GM12878 (cell line): ENCODE data around the gene REEP5. TPM values are rescaled to one million over a fixed set of nuclear protein-coding genes. Genes with fewer than 3 reads are reported as not detected.

ENCODE experiments used
- ATAC-seq: fragments of 200-7000 bp; cut with Tn5 transposase; 3 replicates; pipeline ENCODE4 v1.9.1; 2020; ENCODE audit warnings: mild to moderate bottlenecking, moderate library complexity
- BruUV-seq: library from RNA; stranded (reverse); fragments of 400-500 nt; replicated peaks from 2 replicates; lab custom pipeline; 2021; lab: Mats Ljungman, UMichigan
- CTCF ChIA-PET: fragments of 300-600 bp; sonication (Branson Sonifier 250); formaldehyde crosslinking; extraction: SDS; loops from one replicate; lab custom pipeline; 2021; ENCODE audit warnings: inconsistent platforms; lab: Yijun Ruan, JAX
- POLR2A ChIA-PET: fragments of 350-600 bp; formaldehyde crosslinking; extraction: SDS; loops from one replicate; lab custom pipeline; 2021; ENCODE audit warnings: inconsistent platforms; lab: Charles Lee
- RAD21 ChIA-PET: fragments of 300-600 bp; sonication (Branson Sonifier 250); formaldehyde crosslinking; loops from one replicate; lab custom pipeline; 2023; ENCODE audit warnings: antibody characterized with exemption; ENCODE audit not compliant: unreplicated experiment; lab: Charles Lee
- SMC1A ChIA-PET: fragments of 300-600 bp; sonication (Branson Sonifier 250); formaldehyde crosslinking; loops from one replicate; lab custom pipeline; 2023; ENCODE audit not compliant: unreplicated experiment, uncharacterized antibody; lab: Charles Lee
- DNase-seq: peaks from one replicate; pipeline ENCODE4 v3.0.0-alpha.2; 2011; ENCODE audit warnings: low read depth, low spot score
- FAIRE-seq: peaks from 3 replicates; lab custom pipeline; 2011; peaks lifted over from hg19 to GRCh38; lab: Jason Lieb, UNC
- H2AFZ ChIP-seq: 2 replicates; pipeline ENCODE4 v1.6.0; 2011; ENCODE audit warnings: low read depth, low read length, control low read depth; ENCODE audit not compliant: control insufficient read depth
- H3K27ac ChIP-seq: 2 replicates; pipeline ENCODE4 v1.5.1; 2011; ENCODE audit warnings: control low read depth; ENCODE audit not compliant: control insufficient read depth, insufficient read depth
- H3K27me3 ChIP-seq, 2 experiments: replicated peaks in 1 of 2; 2 replicates each; pipeline versions ENCODE4 v1.6.0 to v1.6.1; 2011; ENCODE audit warnings: low read length in 1 of 2; ENCODE audit not compliant: control insufficient read depth in 2 of 2, insufficient read depth in 2 of 2
- H3K36me3 ChIP-seq, 2 experiments: 2 replicates each; pipeline ENCODE4 v1.5.1; 2011; ENCODE audit warnings: low read length in 1 of 2; ENCODE audit not compliant: control insufficient read depth in 2 of 2, insufficient read depth in 2 of 2
- H3K4me1 ChIP-seq: 2 replicates; pipeline ENCODE4 v1.6.1; 2011; ENCODE audit warnings: mild to moderate bottlenecking, low read length, moderate library complexity, mixed read lengths; ENCODE audit not compliant: control insufficient read depth, insufficient read depth
- H3K4me2 ChIP-seq: 2 replicates; pipeline ENCODE4 v1.6.0; 2011; ENCODE audit warnings: control low read depth; ENCODE audit not compliant: control insufficient read depth, insufficient read depth
- H3K4me3 ChIP-seq: fragments of 200-600 bp; sonication (generic); 2 replicates; pipeline ENCODE4 v1.5.1; 2016
- H3K79me2 ChIP-seq: 2 replicates; pipeline ENCODE4 v1.6.0; 2011; ENCODE audit warnings: low read length; ENCODE audit not compliant: control insufficient read depth, insufficient read depth
- H3K9ac ChIP-seq: 2 replicates; pipeline ENCODE4 v1.8.0; 2011; ENCODE audit warnings: low read length, control low read depth, mixed read lengths; ENCODE audit not compliant: control insufficient read depth, insufficient read depth
- H3K9me3 ChIP-seq: replicated peaks from 3 replicates; pipeline ENCODE4 v1.5.1; 2011; ENCODE audit warnings: mild to moderate bottlenecking, low read length; ENCODE audit not compliant: control insufficient read depth, insufficient read depth
- H4K20me1 ChIP-seq: 2 replicates; pipeline ENCODE4 v1.6.0; 2011; ENCODE audit not compliant: control insufficient read depth, insufficient read depth
- BCL11A ChIP-seq: IDR thresholded peaks from 2 replicates; pipeline ENCODE4 v1.6.1; 2011; ENCODE audit warnings: low read depth, low read length
- CREM ChIP-seq: IDR thresholded peaks from 2 replicates; pipeline ENCODE4 v1.6.1; 2014; ENCODE audit warnings: antibody characterized with exemption, low read depth
- EP300 ChIP-seq, 2 experiments: fragments of 150-350 bp in 1 of 2; IDR thresholded peaks; 2 replicates each; pipeline ENCODE4 v1.6.1; 2011 to 2012; ENCODE audit warnings: low read depth in 2 of 2, low read length in 2 of 2, borderline replicate concordance in 1 of 2, improper control_type of control experiment in 1 of 2, inconsistent platforms in 1 of 2; ENCODE audit not compliant: control insufficient read depth in 1 of 2
- IKZF1 ChIP-seq: fragments of 450-650 bp; conservative IDR thresholded peaks from 2 replicates; pipeline ENCODE4 v1.6.1; 2017; ENCODE audit warnings: antibody characterized with exemption, mild to moderate bottlenecking
- JUND ChIP-seq: IDR thresholded peaks from 2 replicates; pipeline ENCODE4 v1.6.1; 2012; ENCODE audit warnings: low read depth, mild to moderate bottlenecking, low read length, improper control_type of control experiment, moderate library complexity
- PBX3 ChIP-seq: IDR thresholded peaks from 2 replicates; pipeline ENCODE4 v1.6.1; 2011; ENCODE audit warnings: mild to moderate bottlenecking, low read depth, low read length, moderate library complexity; ENCODE audit not compliant: insufficient replicate concordance
- REST ChIP-seq: IDR thresholded peaks from 2 replicates; pipeline ENCODE4 v1.6.1; 2012; ENCODE audit warnings: mild to moderate bottlenecking, low read depth, low read length
- RFX5 ChIP-seq: IDR thresholded peaks from 2 replicates; pipeline ENCODE4 v1.6.1; 2011; ENCODE audit warnings: low read depth, low read length, improper control_type of control experiment
- SMAD1 ChIP-seq: fragments of 450-650 bp; IDR thresholded peaks from 2 replicates; pipeline ENCODE4 v1.6.1; 2018; ENCODE audit warnings: mild to moderate bottlenecking, low read depth; ENCODE audit not compliant: partially characterized antibody
- ZBTB11 ChIP-seq: fragments of 450-650 bp; formaldehyde crosslinking; IDR thresholded peaks from 2 replicates; pipeline ENCODE4 v1.5.0; 2022; ENCODE audit warnings: mild to moderate bottlenecking, missing genetic modification characterization
- WGBS: methylation state at CpG from one replicate; pipeline ENCODE4 v1.1.6; 2016; ENCODE audit warnings: low lambda C conversion rate; ENCODE audit not compliant: insufficient replicate concordance, insufficient coverage; ENCODE audit errors: missing lambda C conversion rate; 5-methylcytosine and 5-hydroxymethylcytosine counted together
- in situ Hi-C: fragments of 300-500 bp; cut with MboI; formaldehyde crosslinking; loops from 9 replicates; pipeline ENCODE4 v1.14.3; 2018; ENCODE audit warnings: mixed read lengths
- intact Hi-C: fragments of 100-400 bp; cut with micrococcal nuclease; formaldehyde crosslinking; loops from one replicate; pipeline ENCODE4 v1.14.2; 2022; ENCODE audit not compliant: unreplicated experiment
- polyA plus RNA-seq, 11 experiments: library from polyadenylated mRNA; depleted of rRNA in 4 of 11; unstranded in 6 of 11; stranded (reverse) in 5 of 11; fragments of >200 nt; fragmentation: Nextera tagmentation in 4 of 11; fragmentation: Illumina TruSeq in 1 of 11; extraction: Ambion mirVana in 4 of 11; extraction: Trizol in 1 of 11; gene quantifications; 1 replicate in 1 of 11; 2 replicates in 10 of 11; pipeline versions ENCODE4 v1.2.1 to v1.2.3, GENCODE V29; 2011 to 2016; ENCODE audit warnings: inconsistent platforms in 2 of 11, missing spikeins in 2 of 11, low read depth in 1 of 11
- total RNA-seq, 4 experiments: library from RNA; depleted of rRNA in 3 of 4; stranded (reverse); fragments of >200 nt in 3 of 4; fragmentation: Illumina TruSeq in 1 of 4; extraction: Trizol in 1 of 4; gene quantifications; 2 replicates each; pipeline versions ENCODE4 v1.2.1 to v1.2.3, GENCODE V29; 2013 to 2021

The REEP5 gene
- total and polyA plus RNA-seq, 10 of the 15 experiments (the other 5 are each of a cell fraction or from before 2014, with no cell fraction given): 30.5 to 211 (median 113) TPM

- Histone ChIP-seq H3K4me3 (no peak overlapping the region), H3K9ac (no peak overlapping the region), H3K4me1 (peaks cover 7% of the 10 kb centered on the region), H3K4me2 (no peak overlapping the region), H3K9me3 (peaks cover 5% of the 10 kb centered on the region), H3K79me2 (no peaks in the 10 kb centered on the region), H4K20me1 (no peaks in the 10 kb centered on the region)
- in situ Hi-C loops: no loop called here
- CTCF ChIA-PET: interaction anchor here (2.7 kb wide), 1 partner anchor 13 kb away, joined by 8 read pairs; no protein-coding TSS in a partner anchor
- TF ChIP-seq EP300 (IDR thresholded peaks at IDR 0.05; ENCODE audit: borderline replicate concordance in 1 of 2, control insufficient read depth in 1 of 2, low read depth in 2 of 2, low read length in 2 of 2): no peak
- TF ChIP-seq RFX5: no peak
- no peak for TF ChIP-seq REST
- TF ChIP-seq SMAD1: no peak
- no peak for TF ChIP-seq ZBTB11 (CRISPR knock-in tag)
- TF ChIP-seq IKZF1: no peak
- TF ChIP-seq JUND: no peak
- TF ChIP-seq CREM: no peak
- no peak for TF ChIP-seq PBX3
- TF ChIP-seq BCL11A: no peak
- TF ChIP-seq, all 136 proteins: peak for 0
- ChIA-PET RAD21 (no interaction called here), POLR2A (no interaction called here), SMC1A (no interaction called here)
- H3K27ac ChIP-seq: no peak overlapping the region
- no peaks in the 10 kb centered on the region for H3K36me3 ChIP-seq
- H2AFZ ChIP-seq: no peak overlapping the region
- DNase-seq (no peak), FAIRE-seq (no peak), ATAC-seq (no peak)
- intact Hi-C loops: no loop called here
- BruUV-seq: no TSS peak
- H3K27me3 ChIP-seq: no peaks in the 10 kb centered on the region
- 83% methylated on average over 5 of the region's 5 CpGs for WGBS
These were observed 13.6 kb upstream of the REEP5 start for GRCh38 chr5:112935675-112936074.
